ENCODE data around the gene RGS14.
A peak's percentile ranks its signal among the peaks of the same experiment; 100 is the strongest.

Gene RGS14

GRCh38 chr5:177367323-177367848 is 9.7 kb downstream of the RGS14 start:
- no peak for DNase-seq (ENCODE audit: low read depth in 2 of 2)
- peak overlapping the region; percentile 44 to 45 for H3K4me3 ChIP-seq (replicated peaks in 1 of 2; ENCODE audit: low read depth in 2 of 2, low read length in 2 of 2)
- peak; percentile 5 for TF ChIP-seq CTCF (IDR thresholded peaks at IDR 0.05; ENCODE audit: low read depth, low read length)

- TF ChIP-seq CTCF (IDR thresholded peaks at IDR 0.05; ENCODE audit: low read depth, low read length), result no peak
- H3K4me3 ChIP-seq (replicated peaks in 1 of 2; ENCODE audit: low read depth in 2 of 2, low read length in 2 of 2), result no peak overlapping the region
- DNase-seq (ENCODE audit: low read depth in 2 of 2), result no peak
These were observed 10.5 kb downstream of the RGS14 start for GRCh38 chr5:177367981-177368868.

GRCh38 chr5:177368869-177369644 is 11.3 kb downstream of the RGS14 start:
- peak; percentile 25 to 32 for DNase-seq (ENCODE audit: low read depth in 2 of 2)
- no peak overlapping the region for H3K4me3 ChIP-seq (replicated peaks in 1 of 2; ENCODE audit: low read depth in 2 of 2, low read length in 2 of 2)
- peak; percentile 82 for TF ChIP-seq CTCF (IDR thresholded peaks at IDR 0.05; ENCODE audit: low read depth, low read length)

GRCh38 chr5:177369645-177370440 is 12.1 kb downstream of the RGS14 start:
- H3K4me3 ChIP-seq (replicated peaks in 1 of 2; ENCODE audit: low read depth in 2 of 2, low read length in 2 of 2), result no peak overlapping the region

GRCh38 chr5:177370488-177371119 is 12.9 kb downstream of the RGS14 start:
- peak overlapping the region; percentile 59 to 61 for H3K4me3 ChIP-seq (replicated peaks in 1 of 2; ENCODE audit: low read depth in 2 of 2, low read length in 2 of 2)
- peak; percentile 81 to 96 for DNase-seq (ENCODE audit: low read depth in 2 of 2)
- TF ChIP-seq CTCF (IDR thresholded peaks at IDR 0.05; ENCODE audit: low read depth, low read length), result peak; percentile 69

More at GRCh38 chr5:177369645-177370440, 12.1 kb downstream of the RGS14 start:
- no peak for TF ChIP-seq CTCF (IDR thresholded peaks at IDR 0.05; ENCODE audit: low read depth, low read length)
- DNase-seq (ENCODE audit: low read depth in 2 of 2), result no peak

Data from cardiac fibroblast (primary cell).